Amniotic stem cell (primary cell): ENCODE measurements around the gene NCCRP1.
"Not testable (repeated sequence)": the region's sequence is repeated elsewhere in the genome, so short reads cannot be mapped to it uniquely, and the experiment has no call there.

Experiments used
- DNase-seq: peaks from one replicate; lab custom pipeline; 2025; lab: John Stamatoyannopoulos, UW

Gene NCCRP1

GRCh38 chr19:39208175-39208795 is 11.5 kb downstream of the NCCRP1 start:
- no peak for DNase-seq

- no peak for DNase-seq
Observed at GRCh38 chr19:39209196-39209595, 12.4 kb downstream of the NCCRP1 start.

- DNase-seq = no peak
Observed at GRCh38 chr19:39211731-39212374, 15.1 kb downstream of the NCCRP1 start.

GRCh38 chr19:39212375-39212742 is 15.6 kb downstream of the NCCRP1 start:
- no peak for DNase-seq

GRCh38 chr19:39215323-39215722 is 18.6 kb downstream of the NCCRP1 start:
- DNase-seq = not testable (repeated sequence)

- no peak for DNase-seq
Observed at GRCh38 chr19:39217094-39217493, 20.3 kb downstream of the NCCRP1 start.

GRCh38 chr19:39218230-39219007 is 21.7 kb downstream of the NCCRP1 start:
- DNase-seq = no peak

GRCh38 chr19:39219108-39219507 is 22.3 kb downstream of the NCCRP1 start:
- not testable (repeated sequence) for DNase-seq

- DNase-seq = no peak
Observed at GRCh38 chr19:39223703-39224279, 27.0 kb downstream of the NCCRP1 start.

GRCh38 chr19:39224910-39225309 is 28.1 kb downstream of the NCCRP1 start:
- no peak for DNase-seq

- DNase-seq = no peak
Observed at GRCh38 chr19:39230096-39230764, 33.5 kb downstream of the NCCRP1 start.

GRCh38 chr19:39232708-39233107 is 35.9 kb downstream of the NCCRP1 start:
- DNase-seq = no peak

GRCh38 chr19:39236527-39236926 is 39.8 kb downstream of the NCCRP1 start:
- no peak for DNase-seq

- no peak for DNase-seq
Observed at GRCh38 chr19:39237200-39238184, 40.7 kb downstream of the NCCRP1 start.

- no peak for DNase-seq
Observed at GRCh38 chr19:39238209-39238608, 41.4 kb downstream of the NCCRP1 start.

GRCh38 chr19:39238944-39239343 is 42.2 kb downstream of the NCCRP1 start:
- no peak for DNase-seq

- DNase-seq = no peak
Observed at GRCh38 chr19:39240421-39240820, 43.7 kb downstream of the NCCRP1 start.

GRCh38 chr19:39243741-39244140 is 47.0 kb downstream of the NCCRP1 start:
- not testable (repeated sequence) for DNase-seq

- DNase-seq = not testable (repeated sequence)
Observed at GRCh38 chr19:39244410-39245100, 47.8 kb downstream of the NCCRP1 start, which contains the start of gene IFNL3. Gene IFNL3, minus strand, starts transcription at chr19:39245006. Its CDS starts 39 bp downstream, at chr19:39244967.

GRCh38 chr19:39245166-39245565 is 48.4 kb downstream of the NCCRP1 start:
- DNase-seq = not testable (repeated sequence)
